IPS-NIHi11 (cell line): ENCODE results near the gene SFPQ.
"Not testable (repeated sequence)": the region's sequence is repeated elsewhere in the genome, so short reads cannot be mapped to it uniquely, and the experiment has no call there.

ENCODE experiments used
- DNase-seq: peaks from one replicate; pipeline ENCODE4 v3.0.0; 2012; ENCODE audit warnings: mixed read lengths, low spot score

Gene SFPQ

DNA sequence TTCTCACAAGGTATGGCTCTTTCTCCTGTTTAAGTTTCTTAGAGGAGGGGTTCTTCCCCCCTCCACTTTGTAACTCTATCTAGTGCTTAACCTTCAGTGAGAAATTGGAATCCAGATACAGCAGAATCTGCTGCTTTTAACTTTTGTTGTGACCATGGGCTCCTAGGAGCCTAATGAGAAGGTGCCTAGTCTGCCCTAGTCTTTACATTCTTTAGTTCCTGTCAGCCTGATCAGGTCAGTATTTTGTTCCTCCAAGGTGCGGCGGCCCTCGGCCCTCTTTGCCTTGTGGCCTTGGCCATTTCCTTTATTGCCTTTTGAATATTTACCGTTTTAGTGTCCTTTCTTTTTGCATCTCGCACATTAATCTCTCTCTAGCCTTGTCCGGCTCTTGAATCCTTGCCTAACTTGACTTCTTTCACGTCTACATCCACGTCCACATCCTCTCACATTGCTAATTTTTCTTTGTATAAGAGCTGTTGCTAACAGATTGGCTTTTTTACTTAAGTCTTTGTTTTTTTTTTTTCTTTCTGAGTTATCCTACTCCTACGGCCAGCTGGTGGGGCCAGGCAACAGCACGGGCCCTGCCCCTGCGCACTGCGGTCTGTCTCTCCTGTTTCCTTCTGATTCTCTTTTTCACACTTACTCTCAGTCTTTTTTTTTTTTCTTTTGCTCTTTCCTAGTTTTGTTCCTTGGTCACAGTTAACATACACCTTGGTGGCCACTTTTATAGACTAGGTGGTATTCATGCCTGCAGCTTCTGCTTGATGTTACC is 49.0 kb downstream of the SFPQ start:
- no peak for DNase-seq

- not testable (repeated sequence) for DNase-seq
Observed at GRCh38 chr1:35142728-35143127, 50.2 kb downstream of the SFPQ start.

GRCh38 chr1:35142294-35142693 is 50.7 kb downstream of the SFPQ start:
- not testable (repeated sequence) for DNase-seq

GRCh38 chr1:35137590-35137989 is 55.4 kb downstream of the SFPQ start:
- DNase-seq = not testable (repeated sequence)

DNA sequence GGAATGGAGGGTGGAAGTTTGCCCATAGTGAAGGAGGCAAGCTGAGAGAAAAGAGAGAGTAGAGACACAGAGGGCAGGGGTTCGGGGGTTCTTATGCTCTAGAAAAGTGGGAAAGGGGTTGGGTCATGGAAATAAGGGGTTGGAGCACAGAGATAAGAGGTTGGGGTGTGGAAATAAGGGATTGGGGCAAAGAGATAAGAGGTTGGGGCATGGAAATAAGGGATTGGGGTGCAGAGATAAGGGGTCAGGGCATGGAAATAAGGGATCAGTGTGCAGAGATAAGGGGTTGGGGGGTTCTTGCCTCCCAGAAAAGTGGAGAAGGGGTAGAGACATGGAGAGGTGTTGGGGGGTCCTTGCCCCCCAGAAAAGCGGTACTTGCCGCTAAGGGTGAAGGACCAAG is 56.2 kb downstream of the SFPQ start:
- no peak for DNase-seq
